ENCODE results near the gene NTM. TPM values are rescaled to one million over a fixed set of nuclear protein-coding genes. Genes with fewer than 3 reads are reported as not detected.

Gene NTM
- total and polyA plus RNA-seq, 2 donors (not counting 3 experiments of a cell fraction or from before 2014, with no cell fraction given), result 1.00 to 1.1 TPM

DNA sequence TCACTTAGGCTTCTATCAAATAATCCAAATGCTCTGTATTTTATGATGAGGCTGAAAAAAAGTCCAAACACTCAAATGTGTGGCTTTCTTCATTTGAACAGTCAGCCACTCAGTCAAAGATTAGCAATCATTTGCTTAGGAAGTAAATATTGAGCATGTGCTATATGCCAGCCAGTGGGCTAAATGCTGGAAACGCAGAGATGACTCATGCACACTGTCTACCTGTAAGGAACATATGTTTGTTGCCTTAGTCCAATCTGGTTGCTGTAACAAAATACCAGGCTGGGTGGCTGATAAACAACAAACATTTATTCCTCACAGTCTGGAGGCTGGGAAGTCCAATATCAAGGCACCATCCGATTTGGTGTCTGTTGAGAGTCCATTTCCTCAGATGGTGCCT lies 617.3 kb downstream of the NTM start:
- no TSS peak for BruUV-seq (replicated peaks)
- dilution Hi-C loops (cut with MboI; ENCODE audit: extremely low pct_ligation_motif_present, low sequenced_read_pairs), result no loop called here

More for the DNA sequence above, 617.3 kb downstream of the NTM start:
- CTCF ChIA-PET, result no interaction called here
- Histone ChIP-seq H3K4me3 (replicated peaks in 1 of 3; ENCODE audit: insufficient read depth in 1 of 3, low read depth in 1 of 3, low read length in 3 of 3) (no peak overlapping the region), H3K9me1 (replicated peaks; ENCODE audit: control insufficient read depth, extremely low read depth, insufficient read depth, low read length) (no peaks in the 10 kb centered on the region), H4K20me1 (replicated peaks; ENCODE audit: control insufficient read depth, extremely low read depth, insufficient read depth, low read length) (no peaks in the 10 kb centered on the region), H3K79me2 (ENCODE audit: control insufficient read depth, insufficient read depth, low read length) (no peaks in the 10 kb centered on the region), H3K9me3 (replicated peaks; ENCODE audit: control insufficient read depth, insufficient read depth, low read length) (no peaks in the 10 kb centered on the region), H2AFZ (ENCODE audit: low read depth, low read length) (no peak overlapping the region), H3K9ac (replicated peaks; ENCODE audit: extremely low read depth, insufficient read depth, low read length) (no peak overlapping the region), H3K4me1 (ENCODE audit: control insufficient read depth, extremely low read depth, insufficient read depth, low read length) (no peaks in the 10 kb centered on the region), H3K36me3 (ENCODE audit: control insufficient read depth in 2 of 2, extremely low read depth in 1 of 2, insufficient read depth in 2 of 2, low read length in 2 of 2) (no peaks in the 10 kb centered on the region), H3K27ac (ENCODE audit: insufficient read depth, low read depth, low read length) (no peak overlapping the region), H3K4me2 (ENCODE audit: insufficient read depth, low read length) (no peak overlapping the region), H3K27me3 (ENCODE audit: control insufficient read depth in 2 of 2, insufficient read depth in 2 of 2, low read length in 2 of 2) (no peaks in the 10 kb centered on the region)
- FAIRE-seq (no peak), DNase-seq (ENCODE audit: low read depth, low spot score) (no peak)
- TF ChIP-seq GATA2 (IDR thresholded peaks at IDR 0.05; ENCODE audit: insufficient read depth, insufficient read length, low read depth, low read length) (no peak), EZH2 (IDR thresholded peaks at IDR 0.05; ENCODE audit: borderline replicate concordance, low read depth, low read length, severe bottlenecking) (no peak), JUN (IDR thresholded peaks at IDR 0.05; ENCODE audit: borderline replicate concordance, insufficient read depth, insufficient read length, low read depth) (no peak), FOS (IDR thresholded peaks at IDR 0.05; ENCODE audit: borderline replicate concordance, insufficient read depth, low read length) (no peak), POLR2A (IDR thresholded peaks at IDR 0.05; ENCODE audit: low read depth, low read length) (no peak), MYC (IDR thresholded peaks at IDR 0.05; ENCODE audit: low read depth, low read length) (no peak)
- TF ChIP-seq, protein P1, sequence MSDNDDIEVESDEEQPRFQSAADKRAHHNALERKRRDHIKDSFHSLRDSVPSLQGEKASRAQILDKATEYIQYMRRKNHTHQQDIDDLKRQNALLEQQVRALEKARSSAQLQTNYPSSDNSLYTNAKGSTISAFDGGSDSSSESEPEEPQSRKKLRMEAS (IDR thresholded peaks at IDR 0.05; ENCODE audit: insufficient read depth, insufficient read length), result no peak
- TF ChIP-seq, protein P2, sequence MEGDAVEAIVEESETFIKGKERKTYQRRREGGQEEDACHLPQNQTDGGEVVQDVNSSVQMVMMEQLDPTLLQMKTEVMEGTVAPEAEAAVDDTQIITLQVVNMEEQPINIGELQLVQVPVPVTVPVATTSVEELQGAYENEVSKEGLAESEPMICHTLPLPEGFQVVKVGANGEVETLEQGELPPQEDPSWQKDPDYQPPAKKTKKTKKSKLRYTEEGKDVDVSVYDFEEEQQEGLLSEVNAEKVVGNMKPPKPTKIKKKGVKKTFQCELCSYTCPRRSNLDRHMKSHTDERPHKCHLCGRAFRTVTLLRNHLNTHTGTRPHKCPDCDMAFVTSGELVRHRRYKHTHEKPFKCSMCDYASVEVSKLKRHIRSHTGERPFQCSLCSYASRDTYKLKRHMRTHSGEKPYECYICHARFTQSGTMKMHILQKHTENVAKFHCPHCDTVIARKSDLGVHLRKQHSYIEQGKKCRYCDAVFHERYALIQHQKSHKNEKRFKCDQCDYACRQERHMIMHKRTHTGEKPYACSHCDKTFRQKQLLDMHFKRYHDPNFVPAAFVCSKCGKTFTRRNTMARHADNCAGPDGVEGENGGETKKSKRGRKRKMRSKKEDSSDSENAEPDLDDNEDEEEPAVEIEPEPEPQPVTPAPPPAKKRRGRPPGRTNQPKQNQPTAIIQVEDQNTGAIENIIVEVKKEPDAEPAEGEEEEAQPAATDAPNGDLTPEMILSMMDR (IDR thresholded peaks at IDR 0.05; ENCODE audit: extremely low read depth in 1 of 2, insufficient read depth in 1 of 2, low read depth in 1 of 2, low read length in 2 of 2), result no peak
- POLR2A ChIA-PET, result no interaction called here
- intact Hi-C loops (cut with micrococcal nuclease), result no loop called here

Measured in endothelial cell of umbilical vein (primary cell).